HG03520 (cell line): ENCODE data around the gene ROGDI.

Experiments used
- ATAC-seq: cut with Tn5 transposase; IDR thresholded peaks from one replicate; pipeline ENCODE4 v1.9.1; 2021; ENCODE audit warnings: mild to moderate bottlenecking, moderate library complexity; ENCODE audit not compliant: unreplicated experiment

ROGDI gene

DNA sequence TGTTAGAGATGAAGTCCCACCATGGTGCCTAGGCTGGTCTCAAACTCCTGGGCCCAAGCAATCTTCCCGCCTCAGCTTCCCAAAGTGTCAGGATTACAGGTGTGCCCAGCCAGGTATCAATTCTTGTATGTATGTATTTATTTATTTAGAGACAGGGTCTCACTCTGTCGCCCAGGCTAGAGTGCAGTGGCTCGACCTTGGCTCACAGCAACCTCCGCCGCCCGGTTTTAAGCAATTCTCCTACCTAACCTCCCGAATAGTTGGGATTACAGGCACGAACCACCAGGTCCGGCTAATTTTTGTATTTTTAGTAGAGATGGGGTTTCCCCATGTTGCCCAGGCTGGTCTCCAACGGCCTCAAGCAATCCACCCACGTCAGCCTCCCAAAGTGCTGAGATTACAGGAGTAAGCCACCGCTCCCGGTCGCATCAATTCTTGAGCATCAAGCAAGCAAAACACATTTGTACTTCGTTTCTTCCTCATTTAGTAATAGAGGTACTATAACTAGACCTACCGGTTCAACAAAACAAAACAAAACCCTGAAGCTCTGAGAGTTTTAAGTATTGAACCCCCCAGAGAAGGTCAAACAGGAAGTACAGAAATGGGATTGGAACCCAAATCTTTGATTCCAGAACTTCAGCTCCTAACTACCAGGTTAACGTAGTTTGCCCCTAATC, 34.4 kb downstream of the ROGDI start:
- no peak for ATAC-seq

DNA sequence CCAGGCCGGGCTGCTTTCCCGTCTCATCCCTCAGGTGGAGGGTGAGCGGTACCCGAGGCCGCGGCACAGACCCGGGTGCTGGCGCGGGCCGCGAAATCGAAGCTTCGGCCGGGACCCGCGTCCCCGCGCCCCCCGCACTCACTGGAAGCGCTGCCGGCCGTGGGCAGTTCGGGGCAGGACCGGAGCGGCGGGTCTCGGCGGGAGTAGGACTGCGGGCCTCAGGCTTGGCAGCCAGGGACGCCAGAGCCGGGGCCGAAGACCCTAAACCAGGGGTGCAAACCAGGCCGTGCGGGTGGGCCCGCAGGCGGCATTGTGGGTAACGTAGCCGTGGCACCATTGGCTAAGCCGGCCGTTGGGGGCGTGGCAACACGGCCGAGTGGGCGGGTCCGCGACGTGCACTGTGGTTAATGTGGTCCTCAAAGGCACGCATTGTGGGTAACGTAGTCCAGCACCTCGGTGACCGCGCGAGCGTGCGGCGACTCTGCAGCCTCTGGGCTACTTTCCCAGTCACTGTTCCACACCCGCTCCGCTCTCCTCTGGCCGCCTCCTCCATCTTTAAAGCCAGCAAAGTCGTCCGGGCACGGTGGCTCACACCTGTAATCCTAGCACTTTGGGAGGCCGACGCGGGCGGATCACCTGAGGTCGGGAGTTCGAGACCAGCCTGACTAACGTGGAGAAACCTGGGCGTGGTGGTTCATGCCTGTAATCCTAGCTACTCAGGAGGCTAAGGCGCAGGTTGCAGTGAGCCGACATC, 35.4 kb downstream of the ROGDI start, which contains the start of gene ZNF500:
ZNF500 (minus strand) TSS at position 288 of the 754 bp plus-strand sequence. CDS start 1,184 bp downstream, outside the sequence.
- peak; percentile 76 for ATAC-seq

DNA sequence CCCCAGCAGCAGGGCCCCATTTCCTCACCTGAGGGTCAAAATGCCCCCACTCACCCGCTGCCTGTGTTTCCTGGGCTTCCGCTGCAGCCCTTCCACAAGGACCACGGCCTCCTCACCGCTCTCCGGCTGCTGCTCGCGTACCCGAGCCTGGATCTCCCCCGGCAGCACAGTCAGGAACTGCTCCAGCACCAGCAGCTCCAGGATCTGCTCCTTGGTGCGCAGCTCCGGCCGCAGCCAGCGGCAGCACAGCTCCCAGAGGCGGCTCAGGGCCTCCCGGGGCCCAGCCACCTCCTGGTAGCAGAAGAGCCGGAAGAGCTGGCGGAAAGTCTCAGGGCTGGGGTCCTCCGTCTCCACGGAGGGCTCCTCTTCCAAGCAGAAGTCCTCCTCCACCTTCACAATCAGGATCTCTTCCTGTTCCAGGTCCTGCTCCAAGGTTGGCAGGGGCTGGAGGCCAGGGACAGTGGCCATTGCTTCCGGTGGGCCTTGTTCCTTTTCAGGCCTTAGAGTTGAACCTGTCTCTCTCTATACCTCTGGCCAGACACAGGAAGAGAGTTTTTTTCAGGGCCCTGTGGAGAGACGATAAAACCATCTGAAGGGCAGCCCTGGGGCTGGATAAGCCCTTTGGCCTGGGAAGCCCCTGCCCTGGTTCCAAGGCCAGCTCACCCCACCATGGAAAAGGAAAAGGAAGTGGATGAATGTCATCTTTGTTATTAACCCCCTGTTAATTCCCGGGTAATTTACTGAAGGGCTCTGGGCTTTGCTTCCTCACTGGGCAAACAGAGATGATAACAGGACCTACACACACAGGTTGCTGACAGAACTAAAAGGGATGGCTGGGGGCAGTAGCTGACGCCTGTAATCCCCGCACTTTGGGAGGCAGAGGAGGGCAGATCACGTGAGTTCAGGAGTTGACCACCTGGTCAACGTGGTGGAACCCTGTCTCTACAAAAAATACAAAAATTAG, 36.6 kb downstream of the ROGDI start:
- ATAC-seq = no peak

DNA sequence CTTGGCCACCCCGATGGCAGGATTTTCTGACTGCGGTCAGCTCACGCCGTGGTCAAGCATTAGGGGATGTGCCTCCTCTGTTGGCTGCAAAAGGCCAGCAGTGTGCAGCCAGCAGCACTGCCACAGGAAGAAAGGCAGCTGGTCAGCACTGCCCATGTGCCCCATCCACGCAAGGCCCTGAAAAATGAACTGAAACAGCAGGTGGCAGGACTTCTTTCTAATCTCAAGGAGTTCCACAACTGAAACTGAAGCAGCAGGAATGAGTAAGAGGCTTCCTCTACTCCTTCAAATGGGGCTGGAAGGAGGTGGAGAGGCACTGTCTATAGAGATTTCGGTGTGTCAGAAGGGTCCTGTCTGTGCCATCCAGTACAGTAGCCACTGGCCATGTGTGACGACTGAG, 38.6 kb downstream of the ROGDI start:
- no peak for ATAC-seq

DNA sequence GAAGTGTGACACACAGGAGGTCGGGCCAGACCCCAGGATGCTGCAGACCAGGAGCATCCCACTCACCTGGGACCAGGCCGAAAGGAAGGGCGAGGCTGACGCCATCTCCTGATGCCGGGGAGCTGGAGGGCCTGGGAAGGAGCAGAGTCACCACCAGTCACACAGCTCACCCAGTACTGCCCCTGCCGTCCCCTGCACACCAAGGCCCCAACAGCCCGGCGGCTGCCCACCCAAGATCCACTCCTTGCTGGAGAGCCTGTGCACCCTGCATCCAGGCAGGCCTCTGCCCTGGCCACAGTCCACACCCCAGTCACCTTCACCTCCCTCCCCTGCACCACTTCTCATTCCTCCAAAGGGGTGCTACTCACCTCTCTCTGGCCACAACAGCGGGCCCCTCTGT, 40.2 kb downstream of the ROGDI start:
- ATAC-seq = no peak

DNA sequence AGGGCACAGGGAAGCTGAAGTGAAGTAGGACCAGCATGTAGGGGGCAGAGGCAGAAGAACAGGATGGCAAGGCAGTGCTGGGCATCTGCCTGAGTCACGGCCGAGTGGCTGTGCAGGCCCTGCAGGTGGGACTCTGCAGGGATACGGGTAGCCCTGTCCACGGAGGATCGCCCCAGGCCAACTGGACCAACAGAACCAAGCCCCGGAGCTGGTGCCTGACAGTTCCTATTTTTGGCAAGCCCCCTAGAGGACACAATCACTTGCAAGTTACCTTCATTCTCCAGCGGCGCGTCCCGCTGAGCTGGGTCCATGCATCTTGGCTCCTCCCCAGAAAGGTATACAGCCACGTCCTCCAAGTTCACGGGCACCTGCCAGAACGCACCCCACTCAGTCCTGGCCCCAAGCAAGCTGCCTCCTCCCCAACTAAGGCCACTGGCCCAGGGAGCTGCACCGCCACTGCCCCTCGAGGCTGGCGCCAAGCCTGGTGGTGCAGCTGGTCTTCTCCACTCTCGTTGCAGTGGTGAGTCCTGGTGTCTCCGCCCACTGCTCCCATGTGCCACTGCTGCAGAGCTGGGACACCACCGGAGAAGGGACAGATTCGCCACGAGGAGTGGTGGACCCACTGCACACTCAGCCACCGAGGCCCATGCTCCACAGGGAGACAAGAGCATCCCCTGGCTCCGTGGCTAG, 42.1 kb downstream of the ROGDI start:
- ATAC-seq = no peak

DNA sequence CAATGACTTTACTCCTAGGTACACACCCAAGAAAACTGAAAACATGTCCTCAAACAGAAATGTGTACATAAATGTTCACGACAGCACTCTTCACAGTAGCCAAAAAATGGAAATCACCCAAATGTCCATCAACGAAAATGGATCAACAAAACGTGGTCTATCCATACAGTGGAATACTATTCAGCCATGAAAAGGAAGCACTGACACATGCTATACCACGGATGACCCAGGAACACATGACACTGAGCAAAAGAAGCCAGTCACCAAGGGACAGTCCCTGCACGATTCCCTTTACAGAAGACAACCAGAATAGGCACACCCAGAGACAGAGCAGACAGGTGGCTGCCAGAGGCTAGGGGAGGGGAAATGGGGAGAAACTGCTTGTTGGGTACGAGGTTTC, 46.7 kb downstream of the ROGDI start:
- ATAC-seq = no peak

DNA sequence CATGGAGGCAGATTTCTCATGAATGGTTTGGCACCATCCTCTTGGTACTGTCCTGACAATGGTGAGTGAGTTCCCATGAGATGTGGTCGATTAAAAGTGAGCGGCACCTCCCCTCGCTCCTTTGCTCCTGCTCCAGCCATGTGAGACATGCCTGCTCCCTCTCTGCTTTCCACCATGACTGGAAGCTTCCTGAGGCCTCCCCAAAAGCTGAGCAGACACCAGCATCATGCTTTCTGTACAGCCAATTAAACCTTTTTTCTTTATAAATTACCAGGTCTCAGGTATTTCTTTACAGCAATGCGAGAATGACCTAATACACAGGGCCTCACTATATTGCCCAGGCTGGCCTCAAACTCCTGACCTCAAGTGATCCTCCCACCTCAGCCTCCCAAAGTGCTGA, 47.6 kb downstream of the ROGDI start:
- ATAC-seq = no peak

DNA sequence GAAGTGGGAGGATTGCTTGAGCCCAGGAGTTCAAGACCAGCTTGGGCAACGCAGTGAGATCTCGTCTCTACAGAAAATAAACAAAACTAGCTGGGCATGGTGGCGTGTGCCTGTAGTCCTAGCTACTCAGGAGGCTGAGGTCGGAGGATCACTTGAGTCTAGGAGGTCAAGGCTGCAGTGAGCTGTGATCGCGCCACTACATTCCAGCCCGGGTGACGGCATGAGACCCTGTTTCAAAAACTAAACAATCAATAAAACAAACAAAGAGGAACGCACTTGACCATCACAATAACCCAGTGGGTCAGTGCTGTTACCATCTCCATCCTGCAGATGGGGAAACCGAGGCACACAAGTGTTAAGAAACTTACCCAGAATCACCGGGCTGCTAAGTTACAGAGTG, 49.2 kb downstream of the ROGDI start:
- ATAC-seq = no peak

DNA sequence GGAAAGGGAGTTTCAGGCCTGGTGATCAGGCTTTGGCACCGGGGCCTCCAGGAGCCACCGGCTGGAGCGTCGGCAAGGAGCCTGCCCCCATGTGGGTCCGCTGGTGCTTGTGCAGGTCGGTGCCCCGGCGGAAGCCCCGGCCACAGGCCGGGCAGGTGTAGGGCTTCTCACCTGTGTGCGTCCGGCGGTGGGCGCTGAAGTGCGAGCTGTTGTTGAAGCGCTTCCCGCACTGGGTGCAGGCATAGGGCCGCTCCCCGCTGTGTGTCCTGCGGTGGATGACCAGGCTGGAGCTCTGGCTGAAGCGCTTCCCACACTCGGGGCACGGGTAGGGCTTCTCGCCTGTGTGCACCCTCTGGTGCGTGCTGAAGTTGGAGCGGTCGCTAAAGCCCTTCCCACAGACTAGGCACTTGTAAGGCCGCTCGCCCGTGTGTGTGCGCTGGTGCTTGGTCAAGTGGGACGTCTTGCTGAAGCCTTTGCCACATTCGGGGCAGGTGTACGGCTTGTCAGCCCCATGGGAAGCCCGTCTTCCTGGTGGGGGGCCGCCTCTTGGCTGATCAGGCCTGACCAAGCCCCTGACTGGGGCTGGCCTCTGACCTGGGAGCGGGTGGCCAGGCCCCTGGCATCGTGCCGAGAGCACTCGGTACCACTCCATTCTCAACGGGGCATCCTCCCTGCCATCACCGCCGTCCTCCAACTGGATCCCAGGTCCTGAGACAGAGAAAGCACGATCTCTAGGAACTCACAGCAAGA, 49.9 kb downstream of the ROGDI start:
- ATAC-seq = no peak

DNA sequence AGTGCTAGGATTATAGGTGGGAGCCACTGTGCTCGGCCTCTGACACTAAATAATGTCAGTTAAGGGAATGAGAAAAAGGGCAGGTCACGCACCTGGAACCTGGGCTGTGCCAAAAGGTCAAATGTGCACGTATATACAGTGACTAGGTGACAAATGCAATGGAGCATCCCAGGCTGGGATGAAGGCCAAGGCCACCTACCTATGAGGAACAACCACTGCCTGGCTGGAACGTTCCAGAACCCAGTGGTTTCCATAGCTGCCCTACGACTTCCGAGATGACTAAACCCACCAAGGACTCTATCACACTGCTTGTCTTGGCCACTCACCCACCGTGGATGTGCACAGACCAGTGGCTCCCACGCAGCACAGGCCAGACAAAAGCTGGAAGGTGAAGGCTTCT, 51.5 kb downstream of the ROGDI start:
- ATAC-seq = no peak

DNA sequence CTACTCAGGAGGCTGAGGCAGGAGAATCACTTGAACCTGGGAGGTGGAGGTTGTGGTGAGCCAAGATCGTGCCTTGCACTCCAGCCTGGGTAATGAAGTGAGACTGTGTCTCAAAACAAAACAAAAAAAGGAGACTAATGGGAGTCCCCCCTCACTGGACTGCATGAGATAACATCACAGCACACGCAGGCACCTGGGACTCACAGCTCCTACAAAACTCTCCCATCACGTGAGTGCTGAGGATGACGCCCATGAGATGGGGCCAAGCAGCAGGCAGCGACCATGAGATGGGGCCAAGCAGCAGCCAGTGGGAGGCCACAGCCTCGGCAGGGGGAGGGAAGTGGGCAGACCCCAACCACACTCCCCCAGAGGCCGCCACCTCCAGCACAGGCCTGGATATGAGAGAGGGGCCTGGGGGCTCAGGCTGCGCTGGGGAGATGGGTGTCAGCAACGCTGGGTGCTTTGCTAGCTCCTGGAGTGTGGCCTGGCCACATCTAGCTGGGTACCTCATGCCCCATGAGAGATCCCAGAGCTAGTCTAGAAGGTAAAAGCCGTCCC, 52.7 kb downstream of the ROGDI start:
- no peak for ATAC-seq

DNA sequence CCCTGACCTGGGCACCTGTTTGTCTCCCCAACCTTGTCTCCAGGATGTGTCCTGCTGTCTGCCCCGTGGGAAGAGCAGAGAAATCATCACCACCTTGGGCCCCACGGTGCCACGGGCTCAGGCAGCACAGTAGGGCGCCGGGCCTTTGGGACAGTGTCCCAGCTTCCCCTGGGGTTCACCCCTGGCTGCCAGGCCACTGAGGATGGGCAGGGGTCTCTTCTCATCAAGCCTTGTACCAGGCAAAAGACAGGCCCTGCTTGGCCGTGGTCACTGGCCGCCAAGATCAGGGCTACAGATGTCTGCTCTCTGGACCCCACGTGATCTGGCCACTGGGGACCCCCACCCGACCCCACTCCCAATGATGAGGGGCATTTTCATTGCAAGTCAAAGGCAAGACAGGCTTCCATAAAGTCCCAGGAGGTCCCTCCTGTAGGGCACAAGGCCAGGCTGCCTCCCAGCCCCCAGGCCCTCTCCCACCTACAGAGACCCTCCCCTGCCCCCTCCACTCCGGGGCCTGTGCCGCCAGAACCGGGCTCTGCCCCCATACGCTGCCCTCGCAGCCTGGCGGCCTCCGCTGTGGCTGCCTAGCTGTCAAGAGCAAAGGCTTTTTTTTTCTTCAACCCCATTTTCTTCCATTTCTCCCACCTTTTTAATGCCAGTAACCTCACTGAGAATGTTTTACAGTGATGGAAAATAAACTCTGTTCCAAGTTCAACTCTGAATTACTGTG, 53.6 kb downstream of the ROGDI start:
- ATAC-seq = no peak

DNA sequence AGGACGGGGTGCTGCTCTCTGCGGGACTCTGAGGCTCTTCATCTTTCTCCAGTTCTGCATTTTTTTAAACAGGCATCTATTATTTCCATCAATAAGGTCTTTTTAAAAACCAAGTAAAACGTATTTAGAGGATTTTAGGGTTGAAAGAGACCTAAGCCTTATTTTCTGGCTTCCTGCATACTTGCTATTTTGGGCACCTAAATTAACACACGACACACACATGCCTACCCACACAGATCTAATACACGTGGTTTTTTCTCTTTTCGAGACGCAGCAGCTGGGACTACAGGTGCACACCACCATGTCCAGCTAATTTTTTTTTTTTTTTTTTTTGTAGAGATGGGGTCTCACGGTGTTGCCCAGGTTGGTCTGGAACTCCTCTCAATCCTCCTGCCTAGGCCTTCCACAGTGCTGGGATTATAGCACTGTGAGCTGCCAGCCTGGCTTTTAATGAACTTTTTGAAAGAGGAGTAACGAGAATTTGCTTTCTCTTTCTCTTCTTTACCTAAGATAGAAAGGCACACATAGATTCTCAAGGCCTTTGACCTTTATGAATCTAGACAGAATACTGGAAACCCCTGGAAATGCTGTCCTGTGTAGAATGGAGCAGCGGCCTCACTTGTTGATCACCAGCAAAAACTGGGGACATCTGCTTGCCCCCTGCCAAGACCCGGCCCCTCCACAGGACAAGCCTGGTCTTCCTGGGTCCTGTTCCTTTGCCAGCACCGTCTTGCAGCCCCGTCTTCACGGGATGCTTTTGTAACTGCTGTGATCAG, 54.3 kb downstream of the ROGDI start:
- ATAC-seq = no peak

DNA sequence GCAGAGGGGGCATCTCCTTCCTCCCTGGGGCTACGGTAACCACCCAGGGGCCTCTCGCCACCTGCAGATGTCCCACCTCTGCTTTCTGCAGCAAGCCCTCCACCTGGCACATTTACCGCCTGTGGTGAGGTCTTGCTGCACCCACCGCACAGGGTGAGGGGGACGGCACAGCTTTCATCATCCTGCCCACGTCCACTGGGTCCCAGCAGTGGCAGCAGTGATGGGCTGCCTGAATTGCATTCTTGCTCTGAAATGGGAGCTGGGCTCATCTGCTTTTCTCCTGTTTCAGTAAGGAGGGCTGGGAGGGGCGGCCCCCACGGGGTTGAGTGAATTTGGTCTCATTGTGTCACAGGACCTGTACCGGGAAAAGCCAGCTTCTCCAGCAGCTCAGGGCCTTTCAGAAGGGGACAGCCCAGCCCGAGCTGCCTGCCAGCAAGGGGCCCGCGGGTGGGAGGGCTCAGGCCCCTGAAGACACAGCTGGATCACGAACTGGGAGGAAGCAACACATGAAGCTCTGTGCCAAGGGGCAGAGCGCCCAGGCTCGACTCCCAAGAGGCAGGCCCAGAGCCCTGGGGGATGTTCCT, 55.4 kb downstream of the ROGDI start:
- ATAC-seq = no peak
